Smooth muscle cell (in vitro differentiated cells): ENCODE results near the gene MS4A13. TPM values are rescaled to one million over a fixed set of nuclear protein-coding genes. Genes with fewer than 3 reads are reported as not detected.
"Not testable (repeated sequence)": the region's sequence is repeated elsewhere in the genome, so short reads cannot be mapped to it uniquely, and the experiment has no call there.

Experiments used
- DNase-seq: peaks from one replicate; lab custom pipeline; 2025; ENCODE audit not compliant: unreplicated experiment; lab: John Stamatoyannopoulos, UW
- H2AFZ ChIP-seq: fragments of 200-600 bp; sonication (generic); 2 replicates; pipeline ENCODE4 v1.6.0; 2016; ENCODE audit warnings: antibody characterized with exemption, low read depth, mild to moderate bottlenecking
- H3F3A ChIP-seq: fragments of 200-600 bp; sonication (generic); 2 replicates; pipeline ENCODE4 v1.6.0; 2017; ENCODE audit warnings: antibody characterized with exemption, low read depth
- H3K27ac ChIP-seq: fragments of 200-600 bp; sonication (generic); 2 replicates; pipeline ENCODE4 v1.5.1; 2016; ENCODE audit warnings: low read depth, mild to moderate bottlenecking
- H3K27me3 ChIP-seq: fragments of 200-600 bp; sonication (generic); 2 replicates; pipeline ENCODE4 v1.6.1; 2016; ENCODE audit warnings: low read depth, mild to moderate bottlenecking
- H3K36me3 ChIP-seq: fragments of 200-600 bp; sonication (generic); 2 replicates; pipeline ENCODE4 v1.5.1; 2016; ENCODE audit warnings: low read depth
- H3K4me1 ChIP-seq: fragments of 200-600 bp; sonication (generic); 2 replicates; pipeline ENCODE4 v1.5.1; 2016; ENCODE audit warnings: low read depth
- H3K4me2 ChIP-seq: fragments of 200-600 bp; sonication (generic); 2 replicates; pipeline ENCODE4 v1.6.0; 2016; ENCODE audit warnings: mild to moderate bottlenecking
- H3K4me3 ChIP-seq: fragments of 200-600 bp; sonication (generic); 2 replicates; pipeline ENCODE4 v1.5.1; 2016; ENCODE audit warnings: mild to moderate bottlenecking
- H3K79me2 ChIP-seq: fragments of 200-600 bp; sonication (generic); 2 replicates; pipeline ENCODE4 v1.6.0; 2016; ENCODE audit warnings: low read depth, mild to moderate bottlenecking
- H3K9ac ChIP-seq: fragments of 200-600 bp; sonication (generic); 2 replicates; pipeline ENCODE4 v1.6.0; 2016; ENCODE audit warnings: low read depth
- H3K9me3 ChIP-seq: fragments of 200-600 bp; sonication (generic); replicated peaks from 2 replicates; pipeline ENCODE4 v1.5.1; 2016; ENCODE audit warnings: low read depth
- H4K20me1 ChIP-seq: fragments of 200-600 bp; sonication (generic); 2 replicates; pipeline ENCODE4 v1.6.0; 2016; ENCODE audit warnings: low read depth
- WGBS: methylation state at CpG from one replicate; pipeline ENCODE4 v1.1.7; 2016; ENCODE audit warnings: low lambda C conversion rate; 5-methylcytosine and 5-hydroxymethylcytosine counted together
- polyA plus RNA-seq: library from polyadenylated mRNA; unstranded; fragments of >200 nt; fragmentation: Nextera tagmentation; extraction: Ambion mirVana; gene quantifications from 2 replicates; pipeline ENCODE4 v1.2.1, GENCODE V29; 2016
- total RNA-seq: library from RNA; depleted of rRNA; stranded (reverse); fragments of >200 nt; gene quantifications from 2 replicates; pipeline ENCODE4 v1.2.3, GENCODE V29; 2014
- TF ChIP-seq, protein P1 (sequence below): fragments of 200-600 bp; sonication (generic); IDR thresholded peaks from 2 replicates; pipeline ENCODE4 v1.5.1; 2017; ENCODE audit warnings: borderline replicate concordance, mild to moderate bottlenecking, antibody characterized with exemption; ENCODE audit not compliant: insufficient read depth, poor library complexity, severe bottlenecking

Gene MS4A13
- total and polyA plus RNA-seq, 2 experiments from 2014 or later, result not detected

DNA sequence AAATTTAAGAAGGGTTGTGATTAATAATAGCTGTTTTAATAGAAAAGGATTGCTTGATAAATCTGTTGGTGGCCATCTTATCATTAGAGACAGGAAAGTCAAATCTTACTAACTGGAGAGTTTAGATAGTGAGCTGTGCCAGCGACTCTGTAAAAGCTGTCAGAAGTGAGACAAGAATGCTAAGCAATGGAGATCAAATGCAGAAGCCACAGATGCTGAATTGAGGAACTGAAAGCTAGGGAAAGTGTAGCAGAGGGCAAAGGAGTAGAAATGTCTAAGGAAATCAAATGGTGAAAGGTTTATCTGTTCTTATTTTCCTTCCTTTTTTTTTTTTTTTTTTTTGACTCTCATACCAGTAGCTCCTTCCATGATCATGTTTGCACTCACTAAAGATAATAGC, 13.7 kb downstream of the MS4A13 start:
- no peak for DNase-seq
- no peaks in the 10 kb centered on the region for H3K36me3 ChIP-seq
- no peak overlapping the region for H3K4me3 ChIP-seq
- no peaks in the 10 kb centered on the region for H3K9me3 ChIP-seq
- TF ChIP-seq, protein P1, sequence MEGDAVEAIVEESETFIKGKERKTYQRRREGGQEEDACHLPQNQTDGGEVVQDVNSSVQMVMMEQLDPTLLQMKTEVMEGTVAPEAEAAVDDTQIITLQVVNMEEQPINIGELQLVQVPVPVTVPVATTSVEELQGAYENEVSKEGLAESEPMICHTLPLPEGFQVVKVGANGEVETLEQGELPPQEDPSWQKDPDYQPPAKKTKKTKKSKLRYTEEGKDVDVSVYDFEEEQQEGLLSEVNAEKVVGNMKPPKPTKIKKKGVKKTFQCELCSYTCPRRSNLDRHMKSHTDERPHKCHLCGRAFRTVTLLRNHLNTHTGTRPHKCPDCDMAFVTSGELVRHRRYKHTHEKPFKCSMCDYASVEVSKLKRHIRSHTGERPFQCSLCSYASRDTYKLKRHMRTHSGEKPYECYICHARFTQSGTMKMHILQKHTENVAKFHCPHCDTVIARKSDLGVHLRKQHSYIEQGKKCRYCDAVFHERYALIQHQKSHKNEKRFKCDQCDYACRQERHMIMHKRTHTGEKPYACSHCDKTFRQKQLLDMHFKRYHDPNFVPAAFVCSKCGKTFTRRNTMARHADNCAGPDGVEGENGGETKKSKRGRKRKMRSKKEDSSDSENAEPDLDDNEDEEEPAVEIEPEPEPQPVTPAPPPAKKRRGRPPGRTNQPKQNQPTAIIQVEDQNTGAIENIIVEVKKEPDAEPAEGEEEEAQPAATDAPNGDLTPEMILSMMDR, result no peak
- no peak overlapping the region for H3K27ac ChIP-seq
- no peak overlapping the region for H2AFZ ChIP-seq
- H3F3A ChIP-seq, result no peaks in the 10 kb centered on the region
- no peak overlapping the region for H3K4me2 ChIP-seq
- 17% methylated on average over 1 of the region's 1 CpG for WGBS
- H3K27me3 ChIP-seq, result no peaks in the 10 kb centered on the region
- no peak overlapping the region for H3K9ac ChIP-seq
- no peaks in the 10 kb centered on the region for H3K4me1 ChIP-seq
- H3K79me2 ChIP-seq, result no peaks in the 10 kb centered on the region
- H4K20me1 ChIP-seq, result no peaks in the 10 kb centered on the region

DNA sequence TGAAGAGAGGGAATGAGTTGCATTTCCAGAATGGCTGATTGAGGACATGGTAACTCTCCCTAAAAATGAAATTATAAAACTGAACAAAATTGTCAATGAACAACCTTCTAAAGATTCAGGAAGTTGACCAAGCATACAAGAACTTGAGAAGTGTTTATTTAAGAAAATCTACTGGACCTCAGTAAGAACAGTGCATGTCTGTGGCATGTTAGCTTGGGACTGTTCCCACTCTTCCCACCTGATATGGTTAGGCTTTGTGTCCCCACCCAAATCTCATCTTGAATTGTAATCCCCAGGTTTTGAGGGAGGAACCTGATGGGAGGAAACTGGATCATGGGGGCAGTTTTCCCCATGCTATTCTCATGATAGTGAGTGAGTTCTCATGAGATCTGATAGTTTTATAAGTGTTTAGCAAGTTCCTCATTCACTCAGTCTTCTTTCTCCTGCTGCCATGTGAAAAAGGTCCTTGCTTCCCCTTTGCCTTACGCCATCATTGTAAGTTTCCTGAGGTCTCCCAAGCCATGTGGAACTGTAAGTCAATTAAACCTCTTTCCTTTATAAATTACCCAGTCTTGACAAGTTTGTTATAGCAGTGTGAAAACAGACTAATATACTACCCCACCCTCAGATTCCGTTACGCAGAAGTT, 15.4 kb downstream of the MS4A13 start:
- DNase-seq, result no peak
- H3K79me2 ChIP-seq, result no peaks in the 10 kb centered on the region
- no peak overlapping the region for H2AFZ ChIP-seq
- no peaks in the 10 kb centered on the region for H4K20me1 ChIP-seq
- H3K4me2 ChIP-seq, result no peak overlapping the region
- TF ChIP-seq, protein P1, result no peak
- H3K9ac ChIP-seq, result no peak overlapping the region
- H3K4me1 ChIP-seq, result no peaks in the 10 kb centered on the region
- no peaks in the 10 kb centered on the region for H3K9me3 ChIP-seq
- H3K36me3 ChIP-seq, result no peaks in the 10 kb centered on the region
- no peaks in the 10 kb centered on the region for H3F3A ChIP-seq
- no peak overlapping the region for H3K27ac ChIP-seq
- H3K27me3 ChIP-seq, result no peaks in the 10 kb centered on the region
- 73% methylated on average over 3 of the region's 3 CpGs for WGBS
- H3K4me3 ChIP-seq, result no peak overlapping the region

DNA sequence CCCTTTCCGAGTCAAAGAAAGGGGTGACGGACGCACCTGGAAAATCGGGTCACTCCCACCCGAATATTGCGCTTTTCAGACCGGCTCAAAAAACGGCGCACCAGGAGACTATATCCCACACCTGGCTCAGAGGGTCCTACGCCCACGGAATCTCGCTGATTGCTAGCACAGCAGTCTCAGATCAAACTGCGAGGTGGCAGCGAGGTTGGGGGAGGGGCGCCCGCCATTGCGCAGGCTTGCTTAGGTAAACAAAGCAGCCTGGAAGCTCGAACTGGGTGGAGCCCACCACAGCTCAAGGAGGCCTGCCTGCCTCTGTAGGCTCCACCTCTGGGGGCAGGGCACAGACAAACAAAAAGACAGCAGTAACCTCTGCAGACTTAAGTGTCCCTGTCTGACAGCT, 17.2 kb downstream of the MS4A13 start:
- H3K27ac ChIP-seq, H3K27me3 ChIP-seq, H3K4me3 ChIP-seq, H2AFZ ChIP-seq, H3K4me2 ChIP-seq, H4K20me1 ChIP-seq, H3K4me1 ChIP-seq, H3K79me2 ChIP-seq, H3K36me3 ChIP-seq, H3F3A ChIP-seq, H3K9ac ChIP-seq, DNase-seq, H3K9me3 ChIP-seq: not testable (repeated sequence)
- 93% methylated on average over 16 of the region's 18 CpGs for WGBS

DNA sequence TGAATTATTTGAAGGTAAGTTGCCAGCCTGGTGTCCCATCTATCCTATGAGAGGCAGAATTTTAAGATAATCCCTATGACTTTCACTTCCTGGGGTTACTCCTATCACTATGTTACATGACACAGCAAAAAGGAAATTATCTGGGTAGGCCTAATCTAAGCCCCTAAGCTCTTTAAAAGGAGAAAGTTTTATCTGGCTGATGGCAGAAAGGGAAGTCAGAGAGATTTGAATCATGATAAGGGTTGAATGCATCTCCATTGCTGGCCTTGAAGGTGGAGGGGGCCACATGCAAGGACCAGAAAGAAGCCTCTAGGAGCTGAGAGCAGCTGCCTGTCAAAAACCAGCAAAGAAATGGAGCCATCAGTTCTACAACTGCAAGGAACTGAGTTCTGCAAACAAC, 23.4 kb downstream of the MS4A13 start:
- H3F3A ChIP-seq, H3K36me3 ChIP-seq, H3K79me2 ChIP-seq, DNase-seq, H3K4me3 ChIP-seq, H3K9ac ChIP-seq, H4K20me1 ChIP-seq, H3K27ac ChIP-seq, H3K4me1 ChIP-seq, H3K4me2 ChIP-seq, H2AFZ ChIP-seq, H3K9me3 ChIP-seq, H3K27me3 ChIP-seq: not testable (repeated sequence)

DNA sequence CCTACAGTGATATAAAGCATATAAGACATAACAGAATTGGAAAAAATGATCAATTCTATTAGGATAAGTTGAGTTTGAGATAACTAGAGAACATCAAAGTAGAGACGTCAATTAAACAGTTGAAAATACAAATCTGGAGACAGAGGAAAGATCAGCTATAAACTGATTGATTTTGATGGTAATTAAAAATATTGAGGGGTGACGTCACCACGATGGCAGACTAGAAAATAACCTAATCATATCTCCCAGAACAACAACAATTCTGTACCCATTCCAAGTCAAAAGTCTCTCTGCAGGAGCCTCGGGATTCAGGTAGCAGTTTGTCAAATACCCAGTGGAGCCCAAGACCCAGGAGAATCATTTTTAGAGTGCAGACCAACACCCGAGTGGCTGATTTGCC, 28.9 kb downstream of the MS4A13 start:
- Histone ChIP-seq H3K9me3 (no peaks in the 10 kb centered on the region), H2AFZ (no peak overlapping the region), H3K9ac (no peak overlapping the region), H3K4me3 (no peak overlapping the region), H3K4me1 (no peaks in the 10 kb centered on the region), H3F3A (no peaks in the 10 kb centered on the region), H4K20me1 (no peaks in the 10 kb centered on the region), H3K36me3 (no peaks in the 10 kb centered on the region), H3K27ac (no peak overlapping the region), H3K4me2 (no peak overlapping the region), H3K79me2 (no peaks in the 10 kb centered on the region), H3K27me3 (no peaks in the 10 kb centered on the region)
- DNase-seq, result no peak
- TF ChIP-seq, protein P1, result no peak
- 82% methylated on average over 5 of the region's 5 CpGs for WGBS
